Endothelial cell of umbilical vein (primary cell): Measurements from ENCODE around the gene ABHD10. TPM values are rescaled to one million over a fixed set of nuclear protein-coding genes. Genes with fewer than 3 reads are reported as not detected.

Experiments used
- BruUV-seq: library from RNA; stranded (reverse); fragments of 400-500 nt; replicated peaks from 2 replicates; lab custom pipeline; 2021; lab: Mats Ljungman, UMichigan
- CTCF ChIA-PET: fragments of 300-600, 350-600 bp; sonication (Branson Sonifier 250); formaldehyde crosslinking; loops from one replicate; lab custom pipeline; 2021; ENCODE audit warnings: antibody characterized with exemption, inconsistent platforms; lab: Charles Lee
- POLR2A ChIA-PET: fragments of 300-600, 350-600 bp; sonication (Branson Sonifier 250); formaldehyde crosslinking; loops from one replicate; lab custom pipeline; 2021; ENCODE audit warnings: antibody characterized with exemption, inconsistent platforms; lab: Charles Lee
- DNase-seq: peaks from one replicate; pipeline ENCODE4 v3.0.0-alpha.2; 2011; ENCODE audit warnings: low read depth, low spot score
- FAIRE-seq: peaks from 2 replicates; lab custom pipeline; 2011; peaks lifted over from hg19 to GRCh38; lab: Jason Lieb, UNC
- H2AFZ ChIP-seq: 2 replicates; pipeline ENCODE4 v1.6.0; 2012; ENCODE audit warnings: low read depth, low read length, control low read depth, inconsistent platforms
- H3K27ac ChIP-seq: 2 replicates; pipeline ENCODE4 v1.5.1; 2011; ENCODE audit warnings: low read depth, mild to moderate bottlenecking, control low read depth, low read length, moderate library complexity; ENCODE audit not compliant: insufficient read depth
- H3K27me3 ChIP-seq, 2 experiments: 2 replicates each; pipeline versions ENCODE4 v1.6.0 to v1.6.1; 2011; ENCODE audit warnings: low read length in 2 of 2, mixed read lengths in 1 of 2; ENCODE audit not compliant: control insufficient read depth in 2 of 2, insufficient read depth in 2 of 2
- H3K36me3 ChIP-seq, 2 experiments: 2 replicates in 1 of 2; 3 replicates in 1 of 2; pipeline ENCODE4 v1.5.1; 2011; ENCODE audit warnings: low read length in 2 of 2, mild to moderate bottlenecking in 1 of 2, moderate library complexity in 1 of 2; ENCODE audit not compliant: control insufficient read depth in 2 of 2, insufficient read depth in 2 of 2; ENCODE audit errors: extremely low read depth in 1 of 2
- H3K4me1 ChIP-seq: 3 replicates; pipeline ENCODE4 v1.5.1; 2011; ENCODE audit warnings: mild to moderate bottlenecking, low read length; ENCODE audit not compliant: control insufficient read depth, insufficient read depth; ENCODE audit errors: extremely low read depth
- H3K4me2 ChIP-seq: 2 replicates; pipeline ENCODE4 v1.6.1; 2011; ENCODE audit warnings: low read length, control low read depth, mixed read lengths; ENCODE audit not compliant: insufficient read depth
- H3K4me3 ChIP-seq, 3 experiments: fragments of 200-600 bp in 1 of 3; sonication (generic), shearing (Covaris generic) in 1 of 3; replicated peaks in 1 of 3; 2 replicates each; pipeline ENCODE4 v1.5.1; 2011 to 2016; ENCODE audit warnings: control low read depth in 3 of 3, low read length in 3 of 3, mild to moderate bottlenecking in 2 of 3, inconsistent platforms in 1 of 3, low read depth in 1 of 3, moderate library complexity in 1 of 3; ENCODE audit not compliant: insufficient read depth in 1 of 3
- H3K79me2 ChIP-seq: 2 replicates; pipeline ENCODE4 v1.6.0; 2012; ENCODE audit warnings: low read length, inconsistent platforms; ENCODE audit not compliant: control insufficient read depth, insufficient read depth
- H3K9ac ChIP-seq: replicated peaks from 2 replicates; pipeline ENCODE3; 2011; ENCODE audit warnings: low read length, control low read depth; ENCODE audit not compliant: insufficient read depth; ENCODE audit errors: extremely low read depth
- H3K9me1 ChIP-seq: replicated peaks from 3 replicates; pipeline ENCODE4 v1.6.0; 2011; ENCODE audit warnings: mild to moderate bottlenecking, low read length; ENCODE audit not compliant: control insufficient read depth, insufficient read depth; ENCODE audit errors: extremely low read depth
- H3K9me3 ChIP-seq: replicated peaks from 2 replicates; pipeline ENCODE4 v1.5.1; 2012; ENCODE audit warnings: low read length, inconsistent platforms; ENCODE audit not compliant: control insufficient read depth, insufficient read depth
- H4K20me1 ChIP-seq: replicated peaks from 2 replicates; pipeline ENCODE3; 2011; ENCODE audit warnings: mild to moderate bottlenecking, low read length; ENCODE audit not compliant: control insufficient read depth, insufficient read depth; ENCODE audit errors: extremely low read depth
- CTCF ChIP-seq, 2 donors: IDR thresholded peaks; 1 replicate in 1 of 2; 2 replicates in 1 of 2; pipeline ENCODE4 v1.5.1; 2011; ENCODE audit warnings: low read length in 2 of 2, mild to moderate bottlenecking in 2 of 2, moderate library complexity in 2 of 2, control low read depth in 1 of 2, inconsistent platforms in 1 of 2, low read depth in 1 of 2; ENCODE audit not compliant: insufficient read depth in 1 of 2; ENCODE audit errors: extremely low read depth in 1 of 2
- EZH2 ChIP-seq: IDR thresholded peaks from 2 replicates; pipeline ENCODE4 v1.6.1; 2012; ENCODE audit warnings: borderline replicate concordance, low read depth, mild to moderate bottlenecking, moderate library complexity, low read length, inconsistent platforms; ENCODE audit not compliant: severe bottlenecking
- FOS ChIP-seq: IDR thresholded peaks from 2 replicates; pipeline ENCODE4 v1.6.1; 2011; ENCODE audit warnings: mild to moderate bottlenecking, low read length, moderate library complexity, borderline replicate concordance; ENCODE audit not compliant: insufficient read depth
- JUN ChIP-seq: IDR thresholded peaks from 2 replicates; pipeline ENCODE4 v1.6.1; 2011; ENCODE audit warnings: borderline replicate concordance, low read depth; ENCODE audit not compliant: insufficient read length, insufficient read depth
- MYC ChIP-seq: IDR thresholded peaks from one replicate; pipeline ENCODE4 v1.6.1; 2011; ENCODE audit warnings: mild to moderate bottlenecking, low read depth, low read length
- POLR2A ChIP-seq: IDR thresholded peaks from 2 replicates; pipeline ENCODE4 v1.6.1; 2012; ENCODE audit warnings: low read depth, mild to moderate bottlenecking, control low read depth, low read length
- POLR2AphosphoS5 ChIP-seq: IDR thresholded peaks from 2 replicates; pipeline ENCODE4 v1.6.1; 2012; ENCODE audit warnings: low read depth, mild to moderate bottlenecking, control low read depth, low read length, moderate library complexity; ENCODE audit not compliant: insufficient read depth
- dilution Hi-C: fragments of 300-500 bp; cut with MboI; formaldehyde crosslinking; loops from one replicate; pipeline ENCODE4 v1.15.0; 2019; ENCODE audit warnings: low sequenced_read_pairs; ENCODE audit not compliant: extremely low pct_ligation_motif_present
- intact Hi-C: fragments of 100-400 bp; cut with micrococcal nuclease; formaldehyde crosslinking; loops from one replicate; pipeline ENCODE4 v1.10.0; 2022
- polyA plus RNA-seq, 4 experiments: library from polyadenylated mRNA; depleted of rRNA in 3 of 4; stranded (reverse) in 3 of 4; unstranded in 1 of 4; fragments of >200 nt; gene quantifications; 2 replicates each; pipeline versions ENCODE4 v1.2.1 to v1.2.3, GENCODE V29; 2011 to 2012; ENCODE audit warnings: missing spikeins in 1 of 4
- total RNA-seq: library from RNA; stranded (reverse); gene quantifications from 2 replicates; pipeline ENCODE4 v1.2.3, GENCODE V29; 2021

The ABHD10 gene
- total and polyA plus RNA-seq, 2 donors (not counting 3 experiments of a cell fraction or from before 2014, with no cell fraction given), result 10.0 to 37.0 TPM

- Histone ChIP-seq H4K20me1 (no peaks in the 10 kb centered on the region), H3K4me2 (no peak overlapping the region), H3K4me3 (no peak overlapping the region), H3K79me2 (no peaks in the 10 kb centered on the region), H3K27ac (no peak overlapping the region), H3K9ac (no peak overlapping the region), H3K9me3 (no peaks in the 10 kb centered on the region), H3K4me1 (no peaks in the 10 kb centered on the region), H3K36me3 (no peaks in the 10 kb centered on the region), H3K9me1 (peaks cover 5% of the 10 kb centered on the region), H2AFZ (no peak overlapping the region), H3K27me3 (no peaks in the 10 kb centered on the region)
- ChIA-PET CTCF (interaction anchor here (0.6 to 8.2 kb wide), 60 partner anchors 9 to 436 kb away, joined by 3 to 291 read pairs (median 5); partner anchors contain the start of genes ABHD10, PHLDB2, SLC9C1 and TAGLN3), POLR2A (interaction anchor here (0.6 to 0.9 kb wide), 2 partner anchors 46 to 297 kb away, joined by 3 read pairs; no protein-coding TSS in a partner anchor)
- FAIRE-seq (no peak), DNase-seq (peak; percentile 9)
- no TSS peak for BruUV-seq
- intact Hi-C loops, result loop anchor here (1.0 kb wide), 5 partner anchors 24 to 344 kb away; no protein-coding TSS in a partner anchor
- dilution Hi-C loops, result no loop called here
- TF ChIP-seq FOS (no peak), POLR2AphosphoS5 (no peak), CTCF (IDR thresholded peaks at IDR 0.05; ENCODE audit: extremely low read depth in 1 of 2, insufficient read depth in 1 of 2, low read depth in 1 of 2, low read length in 2 of 2) (peak in 1 of 2 donors; percentile 1), JUN (no peak), MYC (no peak)
Measured at GRCh38 chr3:112013784-112014143, 34.9 kb downstream of the ABHD10 start.

- no peaks in the 10 kb centered on the region for H3K9me3 ChIP-seq
- ChIA-PET POLR2A (no interaction called here), CTCF (interaction anchor here (0.9 to 8.2 kb wide), 5 partner anchors 10 to 300 kb away, joined by 3 to 291 read pairs (median 4); partner anchors contain the start of gene TAGLN3)
- H3K9me1 ChIP-seq, result peaks cover 5% of the 10 kb centered on the region
- no peak for FAIRE-seq
- no peak overlapping the region for H2AFZ ChIP-seq
- H3K36me3 ChIP-seq, result no peaks in the 10 kb centered on the region
- dilution Hi-C loops, result no loop called here
- H3K4me2 ChIP-seq, result no peak overlapping the region
- H4K20me1 ChIP-seq, result no peaks in the 10 kb centered on the region
- H3K27ac ChIP-seq, result no peak overlapping the region
- intact Hi-C loops, result no loop called here
- no peaks in the 10 kb centered on the region for H3K27me3 ChIP-seq
- no peak overlapping the region for H3K9ac ChIP-seq
- no peak for TF ChIP-seq CTCF (IDR thresholded peaks at IDR 0.05; ENCODE audit: extremely low read depth in 1 of 2, insufficient read depth in 1 of 2, low read depth in 1 of 2, low read length in 2 of 2)
- no peak for TF ChIP-seq EZH2
- peak; percentile 6 for TF ChIP-seq FOS
- no peak for TF ChIP-seq MYC
- TF ChIP-seq POLR2A, result no peak
- no peak for TF ChIP-seq POLR2AphosphoS5
- no TSS peak for BruUV-seq
- no peaks in the 10 kb centered on the region for H3K79me2 ChIP-seq
- H3K4me3 ChIP-seq, result no peak overlapping the region
- no peaks in the 10 kb centered on the region for H3K4me1 ChIP-seq
- no peak for DNase-seq
Measured at GRCh38 chr3:112017091-112017490, 38.3 kb downstream of the ABHD10 start.
